Measurements from ENCODE around the gene PABPC1L2A. TPM values are rescaled to one million over a fixed set of nuclear protein-coding genes. Genes with fewer than 3 reads are reported as not detected.
A peak's percentile ranks its signal among the peaks of the same experiment; 100 is the strongest.
"Not testable (repeated sequence)": the region's sequence is repeated elsewhere in the genome, so short reads cannot be mapped to it uniquely, and the experiment has no call there.

Gene PABPC1L2A
- not detected for total RNA-seq

- ATAC-seq (ENCODE audit: low FRiP score in 2 of 2); H3K4me1 ChIP-seq; H3K4me3 ChIP-seq; H3K9me3 ChIP-seq; H3K27ac ChIP-seq; H3K27me3 ChIP-seq; H3K36me3 ChIP-seq; DNase-seq: not testable (repeated sequence)
- WGBS, 2 donors, result 75% methylated on average over 23 of the region's 45 CpGs; no CpG with 5 or more reads in 1 of the 2 donors
Measured at GRCh38 chrX:73079024-73079562, at the start of gene PABPC1L2A. Gene PABPC1L2A (minus strand): TSS chrX:73079512. CDS start chrX:73079386, 126 bp downstream.

GRCh38 chrX:73127700-73128241, 48.5 kb upstream of the PABPC1L2A start:
- WGBS, 2 donors, result 46 to 82% methylated on average over 4 to 23 of the region's 23 CpGs
- DNase-seq, result peak; percentile 25 to 40
- H3K4me1 ChIP-seq, result no peaks in the 10 kb centered on the region
- no peaks in the 10 kb centered on the region for H3K27me3 ChIP-seq
- H3K36me3 ChIP-seq, result no peaks in the 10 kb centered on the region
- H3K4me3 ChIP-seq, result peak overlapping the region in 1 of 4 donors; percentile 5
- TF ChIP-seq POLR2AphosphoS5 (IDR thresholded peaks at IDR 0.05) (no peak), CTCF (IDR thresholded peaks at IDR 0.05) (no peak), POLR2A (IDR thresholded peaks at IDR 0.05) (no peak)
- H3K27ac ChIP-seq, result no peak overlapping the region
- H3K9me3 ChIP-seq, result no peaks in the 10 kb centered on the region
- peak in 1 of 2 donors; percentile 46 for ATAC-seq (ENCODE audit: low FRiP score in 2 of 2)

GRCh38 chrX:73126240-73126639, 46.9 kb upstream of the PABPC1L2A start:
- Histone ChIP-seq H3K4me3 (no peak overlapping the region), H3K36me3 (no peaks in the 10 kb centered on the region), H3K27ac (no peak overlapping the region), H3K9me3 (no peaks in the 10 kb centered on the region), H3K4me1 (no peaks in the 10 kb centered on the region), H3K27me3 (no peaks in the 10 kb centered on the region)
- 90 to 95% methylated on average over 6 of the region's 6 CpGs for WGBS, 2 donors
- TF ChIP-seq POLR2AphosphoS5 (IDR thresholded peaks at IDR 0.05) (no peak), EP300 (IDR thresholded peaks at IDR 0.05) (no peak), POLR2A (IDR thresholded peaks at IDR 0.05) (no peak), CTCF (IDR thresholded peaks at IDR 0.05) (no peak)
- no peak for DNase-seq
- no peak for ATAC-seq (ENCODE audit: low FRiP score in 2 of 2)

- 71% methylated on average over 9 of the region's 9 CpGs; no CpG with 5 or more reads in 1 of the 2 donors for WGBS, 2 donors
- DNase-seq; H3K27ac ChIP-seq; H3K27me3 ChIP-seq; H3K9me3 ChIP-seq; ATAC-seq (ENCODE audit: low FRiP score in 2 of 2); H3K36me3 ChIP-seq; H3K4me1 ChIP-seq; H3K4me3 ChIP-seq: not testable (repeated sequence)
Measured at GRCh38 chrX:73099505-73099904, 20.2 kb upstream of the PABPC1L2A start.

GRCh38 chrX:73086766-73087165, 7.5 kb upstream of the PABPC1L2A start:
- H3K27ac ChIP-seq; DNase-seq; ATAC-seq (ENCODE audit: low FRiP score in 2 of 2); H3K9me3 ChIP-seq; H3K4me1 ChIP-seq; H3K27me3 ChIP-seq; H3K36me3 ChIP-seq; H3K4me3 ChIP-seq: not testable (repeated sequence)
- WGBS, 2 donors, result 6 to 33% methylated on average over 1 of the region's 1 CpG

GRCh38 chrX:73079884-73080283, 572 bp upstream of the PABPC1L2A start:
- ATAC-seq (ENCODE audit: low FRiP score in 2 of 2); DNase-seq; H3K4me3 ChIP-seq; H3K27me3 ChIP-seq; H3K27ac ChIP-seq; H3K36me3 ChIP-seq; H3K9me3 ChIP-seq; H3K4me1 ChIP-seq: not testable (repeated sequence)
- WGBS, 2 donors, result no CpG with 5 or more reads among the region's 44 CpGs

GRCh38 chrX:73078597-73078996, 715 bp downstream of the PABPC1L2A start:
- not testable (repeated sequence) for H3K36me3 ChIP-seq; ATAC-seq (ENCODE audit: low FRiP score in 2 of 2); H3K9me3 ChIP-seq; H3K4me1 ChIP-seq; H3K27me3 ChIP-seq; H3K4me3 ChIP-seq; H3K27ac ChIP-seq; DNase-seq
- WGBS, 2 donors, result no CpG with 5 or more reads among the region's 19 CpGs
